Endothelial cell of umbilical vein (primary cell): ENCODE results near the gene CPHXL2. TPM values are rescaled to one million over a fixed set of nuclear protein-coding genes. Genes with fewer than 3 reads are reported as not detected.

ENCODE experiments used
- BruUV-seq: library from RNA; stranded (reverse); fragments of 400-500 nt; replicated peaks from 2 replicates; lab custom pipeline; 2021; lab: Mats Ljungman, UMichigan
- CTCF ChIA-PET: fragments of 300-600, 350-600 bp; sonication (Branson Sonifier 250); formaldehyde crosslinking; loops from one replicate; lab custom pipeline; 2021; ENCODE audit warnings: antibody characterized with exemption, inconsistent platforms; lab: Charles Lee
- POLR2A ChIA-PET: fragments of 300-600, 350-600 bp; sonication (Branson Sonifier 250); formaldehyde crosslinking; loops from one replicate; lab custom pipeline; 2021; ENCODE audit warnings: antibody characterized with exemption, inconsistent platforms; lab: Charles Lee
- DNase-seq: peaks from one replicate; pipeline ENCODE4 v3.0.0-alpha.2; 2011; ENCODE audit warnings: low read depth, low spot score
- FAIRE-seq: peaks from 2 replicates; lab custom pipeline; 2011; peaks lifted over from hg19 to GRCh38; lab: Jason Lieb, UNC
- H2AFZ ChIP-seq: 2 replicates; pipeline ENCODE4 v1.6.0; 2012; ENCODE audit warnings: low read depth, low read length, control low read depth, inconsistent platforms
- H3K27ac ChIP-seq: 2 replicates; pipeline ENCODE4 v1.5.1; 2011; ENCODE audit warnings: low read depth, mild to moderate bottlenecking, control low read depth, low read length, moderate library complexity; ENCODE audit not compliant: insufficient read depth
- H3K27me3 ChIP-seq, 2 experiments: 2 replicates each; pipeline versions ENCODE4 v1.6.0 to v1.6.1; 2011; ENCODE audit warnings: low read length in 2 of 2, mixed read lengths in 1 of 2; ENCODE audit not compliant: control insufficient read depth in 2 of 2, insufficient read depth in 2 of 2
- H3K36me3 ChIP-seq, 2 experiments: 2 replicates in 1 of 2; 3 replicates in 1 of 2; pipeline ENCODE4 v1.5.1; 2011; ENCODE audit warnings: low read length in 2 of 2, mild to moderate bottlenecking in 1 of 2, moderate library complexity in 1 of 2; ENCODE audit not compliant: control insufficient read depth in 2 of 2, insufficient read depth in 2 of 2; ENCODE audit errors: extremely low read depth in 1 of 2
- H3K4me1 ChIP-seq: 3 replicates; pipeline ENCODE4 v1.5.1; 2011; ENCODE audit warnings: mild to moderate bottlenecking, low read length; ENCODE audit not compliant: control insufficient read depth, insufficient read depth; ENCODE audit errors: extremely low read depth
- H3K4me2 ChIP-seq: 2 replicates; pipeline ENCODE4 v1.6.1; 2011; ENCODE audit warnings: low read length, control low read depth, mixed read lengths; ENCODE audit not compliant: insufficient read depth
- H3K4me3 ChIP-seq, 3 experiments: fragments of 200-600 bp in 1 of 3; sonication (generic), shearing (Covaris generic) in 1 of 3; replicated peaks in 1 of 3; 2 replicates each; pipeline ENCODE4 v1.5.1; 2011 to 2016; ENCODE audit warnings: control low read depth in 3 of 3, low read length in 3 of 3, mild to moderate bottlenecking in 2 of 3, inconsistent platforms in 1 of 3, low read depth in 1 of 3, moderate library complexity in 1 of 3; ENCODE audit not compliant: insufficient read depth in 1 of 3
- H3K79me2 ChIP-seq: 2 replicates; pipeline ENCODE4 v1.6.0; 2012; ENCODE audit warnings: low read length, inconsistent platforms; ENCODE audit not compliant: control insufficient read depth, insufficient read depth
- H3K9ac ChIP-seq: replicated peaks from 2 replicates; pipeline ENCODE3; 2011; ENCODE audit warnings: low read length, control low read depth; ENCODE audit not compliant: insufficient read depth; ENCODE audit errors: extremely low read depth
- H3K9me1 ChIP-seq: replicated peaks from 3 replicates; pipeline ENCODE4 v1.6.0; 2011; ENCODE audit warnings: mild to moderate bottlenecking, low read length; ENCODE audit not compliant: control insufficient read depth, insufficient read depth; ENCODE audit errors: extremely low read depth
- H3K9me3 ChIP-seq: replicated peaks from 2 replicates; pipeline ENCODE4 v1.5.1; 2012; ENCODE audit warnings: low read length, inconsistent platforms; ENCODE audit not compliant: control insufficient read depth, insufficient read depth
- H4K20me1 ChIP-seq: replicated peaks from 2 replicates; pipeline ENCODE3; 2011; ENCODE audit warnings: mild to moderate bottlenecking, low read length; ENCODE audit not compliant: control insufficient read depth, insufficient read depth; ENCODE audit errors: extremely low read depth
- CTCF ChIP-seq, 2 donors: IDR thresholded peaks; 1 replicate in 1 of 2; 2 replicates in 1 of 2; pipeline ENCODE4 v1.5.1; 2011; ENCODE audit warnings: low read length in 2 of 2, mild to moderate bottlenecking in 2 of 2, moderate library complexity in 2 of 2, control low read depth in 1 of 2, inconsistent platforms in 1 of 2, low read depth in 1 of 2; ENCODE audit not compliant: insufficient read depth in 1 of 2; ENCODE audit errors: extremely low read depth in 1 of 2
- EZH2 ChIP-seq: IDR thresholded peaks from 2 replicates; pipeline ENCODE4 v1.6.1; 2012; ENCODE audit warnings: borderline replicate concordance, low read depth, mild to moderate bottlenecking, moderate library complexity, low read length, inconsistent platforms; ENCODE audit not compliant: severe bottlenecking
- FOS ChIP-seq: IDR thresholded peaks from 2 replicates; pipeline ENCODE4 v1.6.1; 2011; ENCODE audit warnings: mild to moderate bottlenecking, low read length, moderate library complexity, borderline replicate concordance; ENCODE audit not compliant: insufficient read depth
- GATA2 ChIP-seq: IDR thresholded peaks from 2 replicates; pipeline ENCODE4 v1.7.0; 2011; ENCODE audit warnings: low read depth, mild to moderate bottlenecking, moderate library complexity, mixed read lengths, low read length; ENCODE audit not compliant: insufficient read length, insufficient read depth
- JUN ChIP-seq: IDR thresholded peaks from 2 replicates; pipeline ENCODE4 v1.6.1; 2011; ENCODE audit warnings: borderline replicate concordance, low read depth; ENCODE audit not compliant: insufficient read length, insufficient read depth
- MAX ChIP-seq: IDR thresholded peaks from 2 replicates; pipeline ENCODE4 v1.6.1; 2011; ENCODE audit not compliant: insufficient read depth, insufficient read length
- MYC ChIP-seq: IDR thresholded peaks from one replicate; pipeline ENCODE4 v1.6.1; 2011; ENCODE audit warnings: mild to moderate bottlenecking, low read depth, low read length
- POLR2A ChIP-seq: IDR thresholded peaks from 2 replicates; pipeline ENCODE4 v1.6.1; 2012; ENCODE audit warnings: low read depth, mild to moderate bottlenecking, control low read depth, low read length
- POLR2AphosphoS5 ChIP-seq: IDR thresholded peaks from 2 replicates; pipeline ENCODE4 v1.6.1; 2012; ENCODE audit warnings: low read depth, mild to moderate bottlenecking, control low read depth, low read length, moderate library complexity; ENCODE audit not compliant: insufficient read depth
- dilution Hi-C: fragments of 300-500 bp; cut with MboI; formaldehyde crosslinking; loops from one replicate; pipeline ENCODE4 v1.15.0; 2019; ENCODE audit warnings: low sequenced_read_pairs; ENCODE audit not compliant: extremely low pct_ligation_motif_present
- intact Hi-C: fragments of 100-400 bp; cut with micrococcal nuclease; formaldehyde crosslinking; loops from one replicate; pipeline ENCODE4 v1.10.0; 2022
- polyA plus RNA-seq, 4 experiments: library from polyadenylated mRNA; depleted of rRNA in 3 of 4; stranded (reverse) in 3 of 4; unstranded in 1 of 4; fragments of >200 nt; gene quantifications; 2 replicates each; pipeline versions ENCODE4 v1.2.1 to v1.2.3, GENCODE V29; 2011 to 2012; ENCODE audit warnings: missing spikeins in 1 of 4
- total RNA-seq: library from RNA; stranded (reverse); gene quantifications from 2 replicates; pipeline ENCODE4 v1.2.3, GENCODE V29; 2021

CPHXL2 gene
- total and polyA plus RNA-seq, 2 donors (not counting 3 experiments of a cell fraction or from before 2014, with no cell fraction given): not detected

GRCh38 chr16:75726390-75726789, 49.6 kb upstream of the CPHXL2 start, which contains the start of gene CPHXL:
TSS of gene CPHXL (minus strand) at chr16:75726490. CDS start at chr16:75726442, 48 bp downstream.
- Histone ChIP-seq H3K4me3 (no peak within 1 kb of the TSS), H3K27me3 (no peaks in the 10 kb centered on the region), H3K27ac (no peak within 1 kb of the TSS), H4K20me1 (no peaks in the 10 kb centered on the region), H2AFZ (no peak within 1 kb of the TSS), H3K4me2 (no peak within 1 kb of the TSS), H3K9me1 (no peaks in the 10 kb centered on the region), H3K79me2 (no peaks in the 10 kb centered on the region), H3K9me3 (no peaks in the 10 kb centered on the region), H3K9ac (no peak within 1 kb of the TSS), H3K4me1 (no peaks in the 10 kb centered on the region), H3K36me3 (no peaks in the 10 kb centered on the region)
- ChIA-PET CTCF (interaction anchor here (1.6 kb wide), 1 partner anchor 19 kb away, joined by 3 read pairs; no protein-coding TSS in a partner anchor), POLR2A (no interaction called here)
- TF ChIP-seq GATA2 (no peak), EZH2 (no peak), MYC (no peak), MAX (no peak), JUN (no peak), FOS (no peak), CTCF (IDR thresholded peaks at IDR 0.05; ENCODE audit: extremely low read depth in 1 of 2, insufficient read depth in 1 of 2, low read depth in 1 of 2, low read length in 2 of 2) (no peak), POLR2AphosphoS5 (no peak), POLR2A (no peak)
- intact Hi-C loops (no loop called here), dilution Hi-C loops (no loop called here)
- BruUV-seq: no TSS peak
- no peak for FAIRE-seq
- no peak for DNase-seq
